IPS-15b (cell line): ENCODE measurements around the gene TMEM43.

Experiments
- H3K27me3 ChIP-seq: one replicate; pipeline ENCODE4 v1.6.1; 2013; ENCODE audit warnings: low read length; ENCODE audit not compliant: control insufficient read depth, insufficient read depth
- H3K36me3 ChIP-seq: one replicate; pipeline ENCODE4 v1.6.1; 2013; ENCODE audit warnings: low read length; ENCODE audit not compliant: control insufficient read depth, insufficient read depth
- H3K4me1 ChIP-seq: one replicate; pipeline ENCODE4 v1.6.1; 2013; ENCODE audit warnings: mild to moderate bottlenecking, low read length; ENCODE audit not compliant: control insufficient read depth, insufficient read depth
- H3K4me3 ChIP-seq: one replicate; pipeline ENCODE4 v1.5.1; 2013; ENCODE audit warnings: low read depth, low read length
- H3K9ac ChIP-seq: one replicate; pipeline ENCODE4 v1.6.1; 2013; ENCODE audit warnings: low read depth, mild to moderate bottlenecking, low read length
- H3K9me3 ChIP-seq: one replicate; pipeline ENCODE4 v1.6.1; 2013; ENCODE audit warnings: mild to moderate bottlenecking, low read length; ENCODE audit not compliant: control insufficient read depth, insufficient read depth

Gene TMEM43

GRCh38 chr3:14133188-14133800 is 8.4 kb downstream of the TMEM43 start:
- H3K36me3 ChIP-seq, result peaks cover 46% of the 10 kb centered on the region
- no peaks in the 10 kb centered on the region for H3K9me3 ChIP-seq
- no peaks in the 10 kb centered on the region for H3K4me1 ChIP-seq

GRCh38 chr3:14133876-14134275 is 9.0 kb downstream of the TMEM43 start:
- H3K4me1 ChIP-seq, result no peaks in the 10 kb centered on the region
- no peaks in the 10 kb centered on the region for H3K27me3 ChIP-seq
- H3K9me3 ChIP-seq, result no peaks in the 10 kb centered on the region
- H3K9ac ChIP-seq, result no peak overlapping the region
- no peak overlapping the region for H3K4me3 ChIP-seq
- peaks cover 44% of the 10 kb centered on the region for H3K36me3 ChIP-seq

More at GRCh38 chr3:14133188-14133800, 8.4 kb downstream of the TMEM43 start:
- Histone ChIP-seq H3K27me3 (no peaks in the 10 kb centered on the region), H3K4me3 (no peak overlapping the region), H3K9ac (no peak overlapping the region)

- H3K4me1 ChIP-seq, result no peaks in the 10 kb centered on the region
- no peaks in the 10 kb centered on the region for H3K9me3 ChIP-seq
- H3K27me3 ChIP-seq, result no peaks in the 10 kb centered on the region
- H3K4me3 ChIP-seq, result no peak overlapping the region
- peaks cover 48% of the 10 kb centered on the region for H3K36me3 ChIP-seq
- no peak overlapping the region for H3K9ac ChIP-seq
Measured at GRCh38 chr3:14134291-14134690, 9.4 kb downstream of the TMEM43 start.

DNA sequence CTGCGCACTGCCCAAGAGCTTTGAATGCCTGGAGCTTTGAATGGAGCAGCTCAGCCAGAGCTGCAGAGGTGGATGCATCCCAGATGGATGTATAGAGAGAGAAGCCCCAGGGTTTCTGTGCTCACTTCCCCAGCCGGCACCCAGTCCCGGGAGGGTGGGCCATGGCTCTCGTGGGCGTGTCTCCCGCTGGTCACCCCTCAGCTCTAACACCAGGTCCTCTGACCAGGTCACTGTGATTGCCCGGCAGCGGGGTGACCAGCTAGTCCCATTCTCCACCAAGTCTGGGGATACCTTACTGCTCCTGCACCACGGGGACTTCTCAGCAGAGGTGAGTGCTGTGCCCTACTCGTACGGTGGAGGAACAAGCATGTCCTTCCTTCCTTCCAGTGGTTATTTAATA is 10.7 kb downstream of the TMEM43 start:
- H3K4me1 ChIP-seq, result no peaks in the 10 kb centered on the region

GRCh38 chr3:14137004-14137403 is 12.2 kb downstream of the TMEM43 start:
- H3K9ac ChIP-seq, result no peak overlapping the region
- no peak overlapping the region for H3K4me3 ChIP-seq

More for the DNA sequence above, 10.7 kb downstream of the TMEM43 start:
- peaks cover 50% of the 10 kb centered on the region for H3K36me3 ChIP-seq
- H3K27me3 ChIP-seq, result no peaks in the 10 kb centered on the region
- no peaks in the 10 kb centered on the region for H3K9me3 ChIP-seq
- no peak overlapping the region for H3K9ac ChIP-seq
- no peak overlapping the region for H3K4me3 ChIP-seq

DNA sequence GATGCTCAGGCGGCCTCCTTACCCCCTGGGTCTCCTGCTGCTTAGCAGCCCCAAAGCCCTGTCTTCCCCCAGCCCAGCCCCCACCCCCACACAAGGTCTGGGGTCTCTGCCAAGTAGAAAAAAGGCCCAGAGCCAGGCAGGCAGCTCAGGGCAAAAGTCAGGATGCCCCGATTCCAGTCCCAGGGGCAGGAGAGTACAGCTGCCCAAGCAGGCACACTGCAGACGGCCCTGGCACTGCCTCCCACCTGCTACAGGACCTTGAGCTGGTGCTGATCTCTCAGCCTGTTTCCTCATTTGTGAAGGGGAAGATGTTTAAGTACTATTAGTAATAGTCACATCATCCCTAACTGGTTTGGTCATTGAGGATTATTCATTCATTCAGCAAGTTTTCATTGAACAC is 12.6 kb downstream of the TMEM43 start:
- H3K4me3 ChIP-seq, result no peak overlapping the region
- H3K9ac ChIP-seq, result no peak overlapping the region
- no peaks in the 10 kb centered on the region for H3K27me3 ChIP-seq
- peaks cover 44% of the 10 kb centered on the region for H3K36me3 ChIP-seq
- no peaks in the 10 kb centered on the region for H3K4me1 ChIP-seq
- no peaks in the 10 kb centered on the region for H3K9me3 ChIP-seq

More at GRCh38 chr3:14137004-14137403, 12.2 kb downstream of the TMEM43 start:
- Histone ChIP-seq H3K4me1 (no peaks in the 10 kb centered on the region), H3K36me3 (peaks cover 49% of the 10 kb centered on the region), H3K9me3 (no peaks in the 10 kb centered on the region), H3K27me3 (no peaks in the 10 kb centered on the region)

DNA sequence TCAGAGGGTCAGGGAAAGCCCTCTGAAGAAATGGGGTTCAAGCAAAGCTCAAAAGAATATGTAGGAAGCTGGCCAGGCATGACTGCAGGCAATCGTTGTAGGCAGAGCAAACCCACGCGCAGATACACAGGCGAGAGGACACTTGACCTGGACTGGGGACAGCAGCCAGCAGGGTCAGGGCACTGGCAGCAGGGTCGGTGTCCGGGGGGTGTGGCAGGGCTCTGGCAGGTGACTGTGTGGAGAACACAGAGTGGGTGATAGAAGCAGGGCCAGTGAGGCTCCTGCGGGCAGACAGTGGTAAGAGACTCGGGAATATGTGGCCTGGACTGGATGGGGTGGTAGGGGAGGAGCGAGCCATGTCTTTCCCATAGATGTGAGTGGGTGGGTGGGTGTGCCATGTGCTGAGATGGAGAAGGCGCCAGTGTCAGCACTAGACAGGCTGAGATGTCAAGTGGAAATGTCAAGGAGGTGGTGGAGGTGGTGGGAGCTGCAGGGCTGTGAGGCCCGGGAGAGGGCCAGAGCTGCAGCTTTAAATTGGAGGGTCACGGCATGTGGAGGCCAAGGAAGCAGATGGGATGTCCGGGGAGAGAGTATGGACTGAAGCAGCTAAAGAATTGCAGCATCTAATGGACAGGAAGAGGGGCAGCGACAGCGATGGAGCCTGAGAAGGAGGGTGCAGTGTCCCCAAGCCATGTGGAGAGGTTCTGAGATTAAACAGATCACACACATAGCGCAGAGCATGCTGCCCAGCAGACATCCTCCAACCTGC is 13.4 kb downstream of the TMEM43 start:
- no peaks in the 10 kb centered on the region for H3K9me3 ChIP-seq
- H3K36me3 ChIP-seq, result peaks cover 36% of the 10 kb centered on the region
- no peak overlapping the region for H3K4me3 ChIP-seq

GRCh38 chr3:14138878-14139655 is 14.2 kb downstream of the TMEM43 start:
- peaks cover 29% of the 10 kb centered on the region for H3K36me3 ChIP-seq
- no peaks in the 10 kb centered on the region for H3K27me3 ChIP-seq
- H3K9me3 ChIP-seq, result no peaks in the 10 kb centered on the region
- H3K9ac ChIP-seq, result no peak overlapping the region
- no peak overlapping the region for H3K4me3 ChIP-seq
- peaks cover 2% of the 10 kb centered on the region for H3K4me1 ChIP-seq

More for the DNA sequence above, 13.4 kb downstream of the TMEM43 start:
- no peaks in the 10 kb centered on the region for H3K4me1 ChIP-seq
- H3K9ac ChIP-seq, result no peak overlapping the region
- no peaks in the 10 kb centered on the region for H3K27me3 ChIP-seq

GRCh38 chr3:14139771-14140170 is 14.9 kb downstream of the TMEM43 start:
- H3K9ac ChIP-seq, result no peak overlapping the region
- H3K4me3 ChIP-seq, result no peak overlapping the region
- peaks cover 2% of the 10 kb centered on the region for H3K4me1 ChIP-seq
- H3K9me3 ChIP-seq, result no peaks in the 10 kb centered on the region
- H3K36me3 ChIP-seq, result peaks cover 22% of the 10 kb centered on the region
- H3K27me3 ChIP-seq, result no peaks in the 10 kb centered on the region

- Histone ChIP-seq H3K4me3 (no peak overlapping the region), H3K9me3 (no peaks in the 10 kb centered on the region), H3K9ac (no peak overlapping the region), H3K36me3 (peaks cover 14% of the 10 kb centered on the region), H3K4me1 (peaks cover 2% of the 10 kb centered on the region), H3K27me3 (no peaks in the 10 kb centered on the region)
Measured at GRCh38 chr3:14140668-14141067, 15.8 kb downstream of the TMEM43 start.

- peaks cover 10% of the 10 kb centered on the region for H3K36me3 ChIP-seq
- H3K4me3 ChIP-seq, result no peak overlapping the region
- no peaks in the 10 kb centered on the region for H3K9me3 ChIP-seq
- no peaks in the 10 kb centered on the region for H3K27me3 ChIP-seq
- H3K9ac ChIP-seq, result no peak overlapping the region
- peaks cover 2% of the 10 kb centered on the region for H3K4me1 ChIP-seq
Measured at GRCh38 chr3:14141144-14141543, 16.3 kb downstream of the TMEM43 start.
